ENCODE data around the gene LRP2BP. TPM values are rescaled to one million over a fixed set of nuclear protein-coding genes. Genes with fewer than 3 reads are reported as not detected.

The LRP2BP gene
- total RNA-seq, 1 experiment from 2014 or later, result 0.85 TPM

DNA sequence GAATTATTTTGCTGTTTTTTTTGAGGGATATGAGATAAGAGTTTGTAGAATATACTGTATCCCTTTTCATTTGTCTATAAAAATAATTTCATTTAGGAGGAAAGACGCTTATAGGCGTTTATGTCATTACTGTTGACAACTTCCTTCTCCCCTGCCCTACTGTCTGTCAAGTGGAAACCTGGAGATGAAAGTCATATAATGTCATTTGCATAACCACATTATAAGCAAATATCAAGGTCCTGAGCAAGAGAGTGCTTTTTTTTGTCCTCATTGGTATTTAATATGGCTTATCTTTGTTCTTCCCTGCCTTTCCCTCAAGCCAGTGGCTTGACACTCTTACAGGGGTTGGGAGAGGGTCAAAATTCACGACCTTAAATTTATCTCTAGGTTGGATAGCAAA, 55.8 kb downstream of the LRP2BP start:
- H2AFZ ChIP-seq, result no peak overlapping the region
- TF ChIP-seq, protein P1, sequence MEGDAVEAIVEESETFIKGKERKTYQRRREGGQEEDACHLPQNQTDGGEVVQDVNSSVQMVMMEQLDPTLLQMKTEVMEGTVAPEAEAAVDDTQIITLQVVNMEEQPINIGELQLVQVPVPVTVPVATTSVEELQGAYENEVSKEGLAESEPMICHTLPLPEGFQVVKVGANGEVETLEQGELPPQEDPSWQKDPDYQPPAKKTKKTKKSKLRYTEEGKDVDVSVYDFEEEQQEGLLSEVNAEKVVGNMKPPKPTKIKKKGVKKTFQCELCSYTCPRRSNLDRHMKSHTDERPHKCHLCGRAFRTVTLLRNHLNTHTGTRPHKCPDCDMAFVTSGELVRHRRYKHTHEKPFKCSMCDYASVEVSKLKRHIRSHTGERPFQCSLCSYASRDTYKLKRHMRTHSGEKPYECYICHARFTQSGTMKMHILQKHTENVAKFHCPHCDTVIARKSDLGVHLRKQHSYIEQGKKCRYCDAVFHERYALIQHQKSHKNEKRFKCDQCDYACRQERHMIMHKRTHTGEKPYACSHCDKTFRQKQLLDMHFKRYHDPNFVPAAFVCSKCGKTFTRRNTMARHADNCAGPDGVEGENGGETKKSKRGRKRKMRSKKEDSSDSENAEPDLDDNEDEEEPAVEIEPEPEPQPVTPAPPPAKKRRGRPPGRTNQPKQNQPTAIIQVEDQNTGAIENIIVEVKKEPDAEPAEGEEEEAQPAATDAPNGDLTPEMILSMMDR (conservative IDR thresholded peaks at IDR 0.05), result no peak
- TF ChIP-seq EZH2 (IDR thresholded peaks at IDR 0.05; ENCODE audit: low read depth), result no peak
- H4K20me1 ChIP-seq (ENCODE audit: insufficient read depth), result no peaks in the 10 kb centered on the region
- no peaks in the 10 kb centered on the region for H3K27me3 ChIP-seq (ENCODE audit: insufficient read depth, low read depth)
- BruUV-seq (replicated peaks), result no TSS peak
- intact Hi-C loops (cut with micrococcal nuclease; ENCODE audit: unreplicated experiment), result no loop called here
- no peaks in the 10 kb centered on the region for H3K4me1 ChIP-seq (replicated peaks; ENCODE audit: insufficient read depth)
- H3K4me3 ChIP-seq, result no peak overlapping the region
- H3K79me2 ChIP-seq (ENCODE audit: low read depth), result no peaks in the 10 kb centered on the region
- CTCF ChIA-PET, result no interaction called here
- DNase-seq, result no peak
- no peak overlapping the region for H3K4me2 ChIP-seq
- POLR2A ChIA-PET (ENCODE audit: unreplicated experiment), result no interaction called here
- H3K9me2 ChIP-seq (ENCODE audit: insufficient read depth), result no peaks in the 10 kb centered on the region
- no peaks in the 10 kb centered on the region for H3F3A ChIP-seq (ENCODE audit: insufficient read depth, low read depth)
- H3K36me3 ChIP-seq (ENCODE audit: low read depth), result no peaks in the 10 kb centered on the region
- H3K27ac ChIP-seq, result no peak overlapping the region
- H3K9me3 ChIP-seq (ENCODE audit: insufficient read depth, low read depth), result no peaks in the 10 kb centered on the region

DNA sequence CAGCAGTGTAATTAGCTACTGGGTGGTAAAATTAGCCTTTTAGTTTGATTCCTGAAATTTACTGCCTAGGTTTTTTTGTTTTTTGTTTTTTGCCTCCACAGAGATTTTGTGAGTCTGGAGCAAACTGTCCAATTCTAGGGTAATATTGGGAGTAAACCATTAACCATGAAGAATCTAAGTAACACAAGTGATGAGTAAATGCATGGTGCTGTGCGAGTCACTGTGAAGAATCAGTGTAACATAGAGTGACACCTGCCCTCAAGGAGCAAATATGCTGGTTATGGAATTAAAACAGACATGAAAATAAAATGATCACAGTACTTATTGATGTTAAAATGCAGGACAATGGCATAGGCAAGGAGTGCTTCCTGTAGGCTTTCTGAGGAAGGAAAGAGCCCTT, 60.1 kb downstream of the LRP2BP start:
- no peak overlapping the region for H2AFZ ChIP-seq
- H3K9me2 ChIP-seq (ENCODE audit: insufficient read depth), result no peaks in the 10 kb centered on the region
- CTCF ChIA-PET, result no interaction called here
- no peaks in the 10 kb centered on the region for H3K79me2 ChIP-seq (ENCODE audit: low read depth)
- H3K36me3 ChIP-seq (ENCODE audit: low read depth), result no peaks in the 10 kb centered on the region
- H3F3A ChIP-seq (ENCODE audit: insufficient read depth, low read depth), result no peaks in the 10 kb centered on the region
- intact Hi-C loops (cut with micrococcal nuclease; ENCODE audit: unreplicated experiment), result no loop called here
- no peak overlapping the region for H3K4me2 ChIP-seq
- no peak for TF ChIP-seq EZH2 (IDR thresholded peaks at IDR 0.05; ENCODE audit: low read depth)
- TF ChIP-seq, protein P1 (conservative IDR thresholded peaks at IDR 0.05), result no peak
- H3K4me1 ChIP-seq (replicated peaks; ENCODE audit: insufficient read depth), result no peaks in the 10 kb centered on the region
- H3K9me3 ChIP-seq (ENCODE audit: insufficient read depth, low read depth), result no peaks in the 10 kb centered on the region
- H4K20me1 ChIP-seq (ENCODE audit: insufficient read depth), result no peaks in the 10 kb centered on the region
- no peak overlapping the region for H3K4me3 ChIP-seq
- no TSS peak for BruUV-seq (replicated peaks)
- H3K27ac ChIP-seq, result no peak overlapping the region
- POLR2A ChIA-PET (ENCODE audit: unreplicated experiment), result no interaction called here
- DNase-seq, result no peak
- no peaks in the 10 kb centered on the region for H3K27me3 ChIP-seq (ENCODE audit: insufficient read depth, low read depth)

DNA sequence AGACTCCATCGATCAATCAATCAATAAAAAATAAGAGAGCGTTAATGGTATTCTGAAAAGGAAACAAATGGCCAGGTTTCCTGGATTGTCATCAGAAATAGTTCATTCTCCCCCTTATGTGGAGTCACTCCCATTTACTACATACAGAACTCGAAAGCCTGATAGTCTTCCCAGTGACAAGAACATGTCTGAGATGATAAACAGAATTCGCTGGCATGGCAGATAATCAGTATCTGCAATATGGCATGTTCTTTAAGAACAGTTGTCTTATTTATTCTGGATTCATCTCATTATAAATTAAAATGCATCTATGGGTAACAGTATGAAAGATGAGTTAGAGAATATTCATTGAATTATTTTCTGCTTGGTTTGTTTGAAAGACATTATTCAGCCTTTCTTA, 61.4 kb downstream of the LRP2BP start:
- no peaks in the 10 kb centered on the region for H4K20me1 ChIP-seq (ENCODE audit: insufficient read depth)
- H3K27me3 ChIP-seq (ENCODE audit: insufficient read depth, low read depth), result no peaks in the 10 kb centered on the region
- no peak for DNase-seq
- CTCF ChIA-PET, result no interaction called here
- intact Hi-C loops (cut with micrococcal nuclease; ENCODE audit: unreplicated experiment), result no loop called here
- H2AFZ ChIP-seq, result no peak overlapping the region
- no peaks in the 10 kb centered on the region for H3K4me1 ChIP-seq (replicated peaks; ENCODE audit: insufficient read depth)
- BruUV-seq (replicated peaks), result no TSS peak
- H3K4me3 ChIP-seq, result no peak overlapping the region
- H3K4me2 ChIP-seq, result no peak overlapping the region
- H3F3A ChIP-seq (ENCODE audit: insufficient read depth, low read depth), result no peaks in the 10 kb centered on the region
- no peaks in the 10 kb centered on the region for H3K79me2 ChIP-seq (ENCODE audit: low read depth)
- H3K9me2 ChIP-seq (ENCODE audit: insufficient read depth), result no peaks in the 10 kb centered on the region
- 0 out of 2 replicates have a peak, but pooled peaks cover 2% of the 10 kb centered on the region for H3K9me3 ChIP-seq (ENCODE audit: insufficient read depth, low read depth)
- POLR2A ChIA-PET (ENCODE audit: unreplicated experiment), result interaction anchor here (0.6 kb wide), 1 partner anchor 857 kb away, joined by 3 read pairs; the partner anchor contains the start of gene CYP4V2
- TF ChIP-seq, protein P1 (conservative IDR thresholded peaks at IDR 0.05), result no peak
- TF ChIP-seq EZH2 (IDR thresholded peaks at IDR 0.05; ENCODE audit: low read depth), result no peak
- no peak overlapping the region for H3K27ac ChIP-seq
- H3K36me3 ChIP-seq (ENCODE audit: low read depth), result no peaks in the 10 kb centered on the region

Data from PC-9 (cell line).